Panc1 (cell line): ENCODE measurements around the gene PHIP.

Experiments used
- TF ChIP-seq, protein P1 (sequence below): fragments of 450-650 bp; IDR thresholded peaks from 2 replicates; pipeline ENCODE4 v1.5.1; 2017; ENCODE audit warnings: mild to moderate bottlenecking
- TF ChIP-seq, protein P2 (sequence below), 2 experiments: IDR thresholded peaks; 2 replicates each; pipeline ENCODE4 v1.6.1; 2011 to 2012; ENCODE audit warnings: low read depth in 2 of 2, control low read depth in 1 of 2, low read length in 1 of 2, mild to moderate bottlenecking in 1 of 2, moderate library complexity in 1 of 2; ENCODE audit not compliant: insufficient read depth in 1 of 2

DNA sequence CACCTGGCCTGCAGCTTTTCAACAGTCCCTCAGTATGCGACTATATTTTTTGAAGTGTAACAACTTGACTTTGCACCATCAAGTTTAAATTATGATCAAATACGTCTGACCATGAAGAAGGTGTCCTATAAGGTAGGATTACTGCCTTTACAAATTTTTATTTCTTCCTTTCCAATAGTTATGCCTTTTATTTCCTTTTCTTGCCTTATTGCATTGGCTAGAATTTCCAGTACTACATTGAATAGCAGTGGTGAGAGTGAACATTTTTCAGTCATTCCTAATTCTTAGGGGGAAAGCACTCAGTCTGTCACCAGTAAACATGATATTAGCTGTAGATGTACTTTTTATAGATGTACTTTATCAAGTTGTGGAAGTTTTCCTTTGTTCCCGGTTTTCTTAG lies 129.3 kb downstream of the PHIP start:
- TF ChIP-seq, protein P1, sequence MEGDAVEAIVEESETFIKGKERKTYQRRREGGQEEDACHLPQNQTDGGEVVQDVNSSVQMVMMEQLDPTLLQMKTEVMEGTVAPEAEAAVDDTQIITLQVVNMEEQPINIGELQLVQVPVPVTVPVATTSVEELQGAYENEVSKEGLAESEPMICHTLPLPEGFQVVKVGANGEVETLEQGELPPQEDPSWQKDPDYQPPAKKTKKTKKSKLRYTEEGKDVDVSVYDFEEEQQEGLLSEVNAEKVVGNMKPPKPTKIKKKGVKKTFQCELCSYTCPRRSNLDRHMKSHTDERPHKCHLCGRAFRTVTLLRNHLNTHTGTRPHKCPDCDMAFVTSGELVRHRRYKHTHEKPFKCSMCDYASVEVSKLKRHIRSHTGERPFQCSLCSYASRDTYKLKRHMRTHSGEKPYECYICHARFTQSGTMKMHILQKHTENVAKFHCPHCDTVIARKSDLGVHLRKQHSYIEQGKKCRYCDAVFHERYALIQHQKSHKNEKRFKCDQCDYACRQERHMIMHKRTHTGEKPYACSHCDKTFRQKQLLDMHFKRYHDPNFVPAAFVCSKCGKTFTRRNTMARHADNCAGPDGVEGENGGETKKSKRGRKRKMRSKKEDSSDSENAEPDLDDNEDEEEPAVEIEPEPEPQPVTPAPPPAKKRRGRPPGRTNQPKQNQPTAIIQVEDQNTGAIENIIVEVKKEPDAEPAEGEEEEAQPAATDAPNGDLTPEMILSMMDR = no peak
- TF ChIP-seq, protein P2, sequence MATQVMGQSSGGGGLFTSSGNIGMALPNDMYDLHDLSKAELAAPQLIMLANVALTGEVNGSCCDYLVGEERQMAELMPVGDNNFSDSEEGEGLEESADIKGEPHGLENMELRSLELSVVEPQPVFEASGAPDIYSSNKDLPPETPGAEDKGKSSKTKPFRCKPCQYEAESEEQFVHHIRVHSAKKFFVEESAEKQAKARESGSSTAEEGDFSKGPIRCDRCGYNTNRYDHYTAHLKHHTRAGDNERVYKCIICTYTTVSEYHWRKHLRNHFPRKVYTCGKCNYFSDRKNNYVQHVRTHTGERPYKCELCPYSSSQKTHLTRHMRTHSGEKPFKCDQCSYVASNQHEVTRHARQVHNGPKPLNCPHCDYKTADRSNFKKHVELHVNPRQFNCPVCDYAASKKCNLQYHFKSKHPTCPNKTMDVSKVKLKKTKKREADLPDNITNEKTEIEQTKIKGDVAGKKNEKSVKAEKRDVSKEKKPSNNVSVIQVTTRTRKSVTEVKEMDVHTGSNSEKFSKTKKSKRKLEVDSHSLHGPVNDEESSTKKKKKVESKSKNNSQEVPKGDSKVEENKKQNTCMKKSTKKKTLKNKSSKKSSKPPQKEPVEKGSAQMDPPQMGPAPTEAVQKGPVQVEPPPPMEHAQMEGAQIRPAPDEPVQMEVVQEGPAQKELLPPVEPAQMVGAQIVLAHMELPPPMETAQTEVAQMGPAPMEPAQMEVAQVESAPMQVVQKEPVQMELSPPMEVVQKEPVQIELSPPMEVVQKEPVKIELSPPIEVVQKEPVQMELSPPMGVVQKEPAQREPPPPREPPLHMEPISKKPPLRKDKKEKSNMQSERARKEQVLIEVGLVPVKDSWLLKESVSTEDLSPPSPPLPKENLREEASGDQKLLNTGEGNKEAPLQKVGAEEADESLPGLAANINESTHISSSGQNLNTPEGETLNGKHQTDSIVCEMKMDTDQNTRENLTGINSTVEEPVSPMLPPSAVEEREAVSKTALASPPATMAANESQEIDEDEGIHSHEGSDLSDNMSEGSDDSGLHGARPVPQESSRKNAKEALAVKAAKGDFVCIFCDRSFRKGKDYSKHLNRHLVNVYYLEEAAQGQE (IDR thresholded peaks at IDR 0.05; ENCODE audit: insufficient read depth in 1 of 2, low read depth in 2 of 2, low read length in 1 of 2) = no peak
